Measurements from ENCODE around the gene TENM3. TPM values are rescaled to one million over a fixed set of nuclear protein-coding genes. Genes with fewer than 3 reads are reported as not detected.

The TENM3 gene
- total RNA-seq, 1 experiment from 2014 or later = 34.1 TPM

- no peaks in the 10 kb centered on the region for H3K9me3 Mint-ChIP-seq (ENCODE audit: unreplicated experiment)
- H3K4me1 Mint-ChIP-seq (ENCODE audit: insufficient read depth, unreplicated experiment) = peaks cover 15% of the 10 kb centered on the region
- H3K27me3 Mint-ChIP-seq (ENCODE audit: insufficient read depth, unreplicated experiment) = no peaks in the 10 kb centered on the region
- ChIA-PET CTCF (interaction anchor here (0.6 to 1.3 kb wide), 7 partner anchors 9 to 1280 kb away, joined by 3 to 6 read pairs (median 3); no protein-coding TSS in a partner anchor), POLR2A (interaction anchor here (0.5 to 1.4 kb wide), 12 partner anchors 20 to 304 kb away, joined by 3 to 7 read pairs (median 3); no protein-coding TSS in a partner anchor)
- intact Hi-C loops (cut with micrococcal nuclease) = loop anchor here (1.0 to 2.0 kb wide), 3 partner anchors 143 to 880 kb away; no protein-coding TSS in a partner anchor
- H3K36me3 Mint-ChIP-seq (ENCODE audit: insufficient read depth, unreplicated experiment) = no peaks in the 10 kb centered on the region
- peak overlapping the region; percentile 55 for H3K27ac Mint-ChIP-seq (ENCODE audit: low read depth, unreplicated experiment)
- peak overlapping the region; percentile 92 for H3K4me3 Mint-ChIP-seq (ENCODE audit: unreplicated experiment)
- no peak for TF ChIP-seq CTCF (IDR thresholded peaks at IDR 0.05; ENCODE audit: unreplicated experiment)
- BruUV-seq (replicated peaks) = TSS peak; percentile 52
- DNase-seq (ENCODE audit: unreplicated experiment) = peak; percentile 61
These were observed 206.2 kb downstream of the TENM3 start for GRCh38 chr4:182449186-182449929.

DNA sequence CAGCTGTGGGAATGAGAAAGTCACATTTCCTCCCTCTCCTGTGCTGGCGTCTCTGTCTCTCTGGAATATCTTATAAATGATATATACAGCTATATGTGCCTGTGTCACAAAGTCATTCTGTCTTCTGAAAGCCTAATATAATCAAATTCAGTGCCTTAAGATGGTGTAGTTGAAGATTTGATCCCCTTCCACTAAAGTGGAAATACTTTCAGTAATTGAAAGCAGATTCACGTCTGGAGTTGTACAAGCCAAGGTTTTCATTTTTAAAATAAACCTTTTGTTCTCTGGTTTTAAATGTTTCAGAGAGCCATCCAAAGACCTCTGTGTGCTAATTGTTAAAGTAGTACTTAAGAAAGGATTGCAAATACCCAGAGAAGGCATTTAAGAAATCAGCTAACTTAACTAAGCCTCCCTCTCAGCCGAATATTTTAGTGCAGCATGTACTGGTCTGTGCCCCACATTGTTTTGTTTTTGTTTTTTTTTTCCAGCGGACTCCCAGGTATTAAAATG lies 206.8 kb downstream of the TENM3 start:
- intact Hi-C loops (cut with micrococcal nuclease) = loop anchor here (1.0 to 10.0 kb wide), 4 partner anchors 143 to 881 kb away; no protein-coding TSS in a partner anchor
- ChIA-PET POLR2A (interaction anchor here (0.5 to 1.4 kb wide), 13 partner anchors 21 to 373 kb away, joined by 3 to 7 read pairs (median 3); no protein-coding TSS in a partner anchor), CTCF (interaction anchor here (0.6 to 1.3 kb wide), 7 partner anchors 9 to 1280 kb away, joined by 3 to 6 read pairs (median 3); no protein-coding TSS in a partner anchor)
- no TSS peak for BruUV-seq (replicated peaks)
- Mint-ChIP-seq H3K27ac (ENCODE audit: low read depth, unreplicated experiment) (peak overlapping the region; percentile 55), H3K36me3 (ENCODE audit: insufficient read depth, unreplicated experiment) (no peaks in the 10 kb centered on the region), H3K4me3 (ENCODE audit: unreplicated experiment) (peak overlapping the region; percentile 92), H3K4me1 (ENCODE audit: insufficient read depth, unreplicated experiment) (peaks cover 15% of the 10 kb centered on the region), H3K27me3 (ENCODE audit: insufficient read depth, unreplicated experiment) (no peaks in the 10 kb centered on the region), H3K9me3 (ENCODE audit: unreplicated experiment) (no peaks in the 10 kb centered on the region)
- no peak for TF ChIP-seq CTCF (IDR thresholded peaks at IDR 0.05; ENCODE audit: unreplicated experiment)
- no peak for DNase-seq (ENCODE audit: unreplicated experiment)

GRCh38 chr4:182451441-182451840 lies 208.2 kb downstream of the TENM3 start:
- no peak for TF ChIP-seq CTCF (IDR thresholded peaks at IDR 0.05; ENCODE audit: unreplicated experiment)
- Mint-ChIP-seq H3K4me1 (ENCODE audit: insufficient read depth, unreplicated experiment) (peaks cover 15% of the 10 kb centered on the region), H3K27me3 (ENCODE audit: insufficient read depth, unreplicated experiment) (no peaks in the 10 kb centered on the region), H3K36me3 (ENCODE audit: insufficient read depth, unreplicated experiment) (no peaks in the 10 kb centered on the region), H3K9me3 (ENCODE audit: unreplicated experiment) (no peaks in the 10 kb centered on the region), H3K27ac (ENCODE audit: low read depth, unreplicated experiment) (no peak overlapping the region), H3K4me3 (ENCODE audit: unreplicated experiment) (no peak overlapping the region)
- BruUV-seq (replicated peaks) = no TSS peak
- CTCF ChIA-PET = interaction anchor here (0.6 kb wide), 1 partner anchor 836 kb away, joined by 3 read pairs; no protein-coding TSS in a partner anchor
- intact Hi-C loops (cut with micrococcal nuclease) = loop anchor here (10.0 kb wide), 1 partner anchor 497 kb away; no protein-coding TSS in a partner anchor
- DNase-seq (ENCODE audit: unreplicated experiment) = no peak
- POLR2A ChIA-PET = interaction anchor here (1.4 kb wide), 1 partner anchor 10 kb away, joined by 4 read pairs; no protein-coding TSS in a partner anchor

DNA sequence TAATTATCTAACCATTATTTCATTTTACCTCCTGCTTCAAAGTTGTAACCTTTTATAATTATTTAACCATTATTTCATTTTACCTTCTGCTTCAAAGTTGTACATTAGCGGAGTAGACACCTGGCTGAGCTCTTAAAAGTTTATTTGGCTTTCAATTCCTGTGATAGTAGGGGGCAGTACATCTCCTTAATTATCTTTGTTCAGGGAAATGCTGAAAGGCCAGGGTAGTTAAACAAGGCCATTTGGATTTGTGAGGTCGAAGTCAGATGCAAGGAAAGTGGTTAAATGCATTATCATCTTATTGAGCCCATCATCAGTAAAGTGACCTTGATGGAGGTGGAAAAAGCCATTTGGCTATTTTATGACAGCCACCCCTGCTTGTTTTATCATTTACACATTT lies 210.6 kb downstream of the TENM3 start:
- Mint-ChIP-seq H3K4me1 (ENCODE audit: insufficient read depth, unreplicated experiment) (peaks cover 7% of the 10 kb centered on the region), H3K27ac (ENCODE audit: low read depth, unreplicated experiment) (no peak overlapping the region), H3K4me3 (ENCODE audit: unreplicated experiment) (no peak overlapping the region), H3K27me3 (ENCODE audit: insufficient read depth, unreplicated experiment) (no peaks in the 10 kb centered on the region), H3K9me3 (ENCODE audit: unreplicated experiment) (no peaks in the 10 kb centered on the region), H3K36me3 (ENCODE audit: insufficient read depth, unreplicated experiment) (no peaks in the 10 kb centered on the region)
- no peak for TF ChIP-seq CTCF (IDR thresholded peaks at IDR 0.05; ENCODE audit: unreplicated experiment)
- CTCF ChIA-PET = no interaction called here
- BruUV-seq (replicated peaks) = no TSS peak
- DNase-seq (ENCODE audit: unreplicated experiment) = no peak
- intact Hi-C loops (cut with micrococcal nuclease) = loop anchor here (10.0 kb wide), 1 partner anchor 499 kb away; no protein-coding TSS in a partner anchor
- POLR2A ChIA-PET = interaction anchor here (0.6 kb wide), 1 partner anchor 310 kb away, joined by 3 read pairs; no protein-coding TSS in a partner anchor
